ENCODE results near the gene KIF1A. TPM values are rescaled to one million over a fixed set of nuclear protein-coding genes. Genes with fewer than 3 reads are reported as not detected.

The KIF1A gene
- total and polyA plus RNA-seq, 10 of the 15 experiments (the other 5 are each of a cell fraction or from before 2014, with no cell fraction given): 0.04 to 0.95 (median 0.06) TPM; not detected in 5

DNA sequence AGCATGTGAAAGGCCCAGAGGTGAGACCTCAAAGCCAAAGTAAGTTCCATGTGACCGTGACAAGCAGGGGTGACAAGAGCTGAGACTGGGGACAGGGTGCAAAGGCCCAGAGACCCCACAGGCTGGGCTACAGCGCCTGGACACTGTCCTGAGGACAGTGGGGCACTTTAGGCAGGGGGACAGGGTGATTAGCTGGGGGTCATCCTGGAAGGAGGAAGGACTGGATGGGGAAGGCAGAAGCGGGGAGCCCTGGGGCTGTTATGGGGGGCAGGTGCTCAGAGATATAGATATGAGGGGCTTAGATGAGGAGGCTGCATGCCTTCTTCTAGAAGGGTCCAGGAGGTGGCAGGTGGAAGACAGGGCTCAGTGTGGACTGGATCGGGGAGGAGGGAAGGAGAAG is 31.5 kb downstream of the KIF1A start (continued):
- TF ChIP-seq, protein P1, sequence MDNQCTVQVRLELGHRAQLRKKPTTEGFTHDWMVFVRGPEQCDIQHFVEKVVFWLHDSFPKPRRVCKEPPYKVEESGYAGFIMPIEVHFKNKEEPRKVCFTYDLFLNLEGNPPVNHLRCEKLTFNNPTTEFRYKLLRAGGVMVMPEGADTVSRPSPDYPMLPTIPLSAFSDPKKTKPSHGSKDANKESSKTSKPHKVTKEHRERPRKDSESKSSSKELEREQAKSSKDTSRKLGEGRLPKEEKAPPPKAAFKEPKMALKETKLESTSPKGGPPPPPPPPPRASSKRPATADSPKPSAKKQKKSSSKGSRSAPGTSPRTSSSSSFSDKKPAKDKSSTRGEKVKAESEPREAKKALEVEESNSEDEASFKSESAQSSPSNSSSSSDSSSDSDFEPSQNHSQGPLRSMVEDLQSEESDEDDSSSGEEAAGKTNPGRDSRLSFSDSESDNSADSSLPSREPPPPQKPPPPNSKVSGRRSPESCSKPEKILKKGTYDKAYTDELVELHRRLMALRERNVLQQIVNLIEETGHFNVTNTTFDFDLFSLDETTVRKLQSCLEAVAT (IDR thresholded peaks at IDR 0.05): no peak
- TF ChIP-seq PML (IDR thresholded peaks at IDR 0.05; ENCODE audit: low read length) (no peak), GABPA (IDR thresholded peaks at IDR 0.05; ENCODE audit: low read depth) (no peak), RFX5 (IDR thresholded peaks at IDR 0.05; ENCODE audit: low read depth, low read length) (no peak), SRF (IDR thresholded peaks at IDR 0.05; ENCODE audit: low read depth in 2 of 2, low read length in 2 of 2) (no peak), PAX5 (IDR thresholded peaks at IDR 0.05; ENCODE audit: borderline replicate concordance, low read depth, low read length) (no peak), NFXL1 (IDR thresholded peaks at IDR 0.05; ENCODE audit: borderline replicate concordance) (no peak), EZH2 (IDR thresholded peaks at IDR 0.05; ENCODE audit: borderline replicate concordance, control insufficient read depth, low read depth, low read length) (no peak), IKZF1 (conservative IDR thresholded peaks at IDR 0.05) (no peak), YY1 (IDR thresholded peaks at IDR 0.05; ENCODE audit: low read depth, low read length) (no peak)

DNA sequence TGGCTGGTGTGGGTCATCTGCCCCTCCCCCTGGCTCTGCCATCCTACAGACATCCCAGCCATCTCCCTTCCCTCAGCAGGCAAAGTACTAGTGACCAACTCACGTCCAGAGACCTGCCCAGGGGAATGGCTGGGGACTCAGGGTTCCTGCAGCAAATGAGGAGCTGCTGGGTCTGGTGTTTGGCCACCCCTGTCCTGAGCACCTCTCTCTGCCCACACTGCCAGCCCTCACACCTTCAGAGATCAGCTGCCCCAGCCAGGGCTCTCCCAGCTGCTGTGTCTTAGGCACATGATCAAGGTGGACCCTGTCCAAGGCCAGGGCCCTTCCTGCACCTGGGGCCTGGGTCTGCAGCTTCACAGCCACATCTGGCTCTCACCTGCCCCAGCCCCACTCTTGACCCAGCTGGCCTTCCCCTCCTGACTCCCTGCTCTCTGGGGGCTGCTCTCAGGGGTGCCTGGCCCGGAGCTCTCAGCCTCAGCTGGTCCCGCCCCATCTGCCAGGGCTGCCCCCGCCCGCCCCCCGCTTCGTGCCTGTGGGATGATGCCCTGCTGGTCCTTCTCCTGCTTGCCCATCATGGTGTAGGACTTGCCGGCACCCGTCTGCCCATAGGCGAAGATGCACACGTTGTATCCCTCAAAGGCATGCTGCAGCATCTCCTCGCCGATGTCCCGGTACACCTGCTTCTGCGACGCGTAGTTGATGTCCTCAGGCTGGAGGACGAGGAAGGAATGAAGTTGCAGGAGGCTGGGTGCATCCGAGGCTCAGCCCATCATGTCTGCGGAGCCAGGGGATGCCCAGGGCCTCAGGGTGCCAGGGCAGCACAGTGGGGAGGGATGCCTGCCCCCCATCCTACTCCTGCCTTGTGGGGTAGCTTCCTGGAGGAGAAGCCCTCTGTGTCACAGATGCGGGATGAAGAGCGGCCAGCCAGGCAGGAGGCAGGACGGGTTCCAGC is 32.2 kb downstream of the KIF1A start:
- no peak overlapping the region for H3K27ac ChIP-seq (ENCODE audit: control insufficient read depth, insufficient read depth)
- FAIRE-seq: no peak
- intact Hi-C loops (cut with micrococcal nuclease; ENCODE audit: unreplicated experiment) (no loop called here), in situ Hi-C loops (cut with MboI) (no loop called here)
- TF ChIP-seq, protein P2, sequence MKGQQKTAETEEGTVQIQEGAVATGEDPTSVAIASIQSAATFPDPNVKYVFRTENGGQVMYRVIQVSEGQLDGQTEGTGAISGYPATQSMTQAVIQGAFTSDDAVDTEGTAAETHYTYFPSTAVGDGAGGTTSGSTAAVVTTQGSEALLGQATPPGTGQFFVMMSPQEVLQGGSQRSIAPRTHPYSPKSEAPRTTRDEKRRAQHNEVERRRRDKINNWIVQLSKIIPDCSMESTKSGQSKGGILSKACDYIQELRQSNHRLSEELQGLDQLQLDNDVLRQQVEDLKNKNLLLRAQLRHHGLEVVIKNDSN (IDR thresholded peaks at IDR 0.05; ENCODE audit: borderline replicate concordance, extremely low read length, insufficient read depth, low read depth, low read length): no peak
- TF ChIP-seq, protein P3, sequence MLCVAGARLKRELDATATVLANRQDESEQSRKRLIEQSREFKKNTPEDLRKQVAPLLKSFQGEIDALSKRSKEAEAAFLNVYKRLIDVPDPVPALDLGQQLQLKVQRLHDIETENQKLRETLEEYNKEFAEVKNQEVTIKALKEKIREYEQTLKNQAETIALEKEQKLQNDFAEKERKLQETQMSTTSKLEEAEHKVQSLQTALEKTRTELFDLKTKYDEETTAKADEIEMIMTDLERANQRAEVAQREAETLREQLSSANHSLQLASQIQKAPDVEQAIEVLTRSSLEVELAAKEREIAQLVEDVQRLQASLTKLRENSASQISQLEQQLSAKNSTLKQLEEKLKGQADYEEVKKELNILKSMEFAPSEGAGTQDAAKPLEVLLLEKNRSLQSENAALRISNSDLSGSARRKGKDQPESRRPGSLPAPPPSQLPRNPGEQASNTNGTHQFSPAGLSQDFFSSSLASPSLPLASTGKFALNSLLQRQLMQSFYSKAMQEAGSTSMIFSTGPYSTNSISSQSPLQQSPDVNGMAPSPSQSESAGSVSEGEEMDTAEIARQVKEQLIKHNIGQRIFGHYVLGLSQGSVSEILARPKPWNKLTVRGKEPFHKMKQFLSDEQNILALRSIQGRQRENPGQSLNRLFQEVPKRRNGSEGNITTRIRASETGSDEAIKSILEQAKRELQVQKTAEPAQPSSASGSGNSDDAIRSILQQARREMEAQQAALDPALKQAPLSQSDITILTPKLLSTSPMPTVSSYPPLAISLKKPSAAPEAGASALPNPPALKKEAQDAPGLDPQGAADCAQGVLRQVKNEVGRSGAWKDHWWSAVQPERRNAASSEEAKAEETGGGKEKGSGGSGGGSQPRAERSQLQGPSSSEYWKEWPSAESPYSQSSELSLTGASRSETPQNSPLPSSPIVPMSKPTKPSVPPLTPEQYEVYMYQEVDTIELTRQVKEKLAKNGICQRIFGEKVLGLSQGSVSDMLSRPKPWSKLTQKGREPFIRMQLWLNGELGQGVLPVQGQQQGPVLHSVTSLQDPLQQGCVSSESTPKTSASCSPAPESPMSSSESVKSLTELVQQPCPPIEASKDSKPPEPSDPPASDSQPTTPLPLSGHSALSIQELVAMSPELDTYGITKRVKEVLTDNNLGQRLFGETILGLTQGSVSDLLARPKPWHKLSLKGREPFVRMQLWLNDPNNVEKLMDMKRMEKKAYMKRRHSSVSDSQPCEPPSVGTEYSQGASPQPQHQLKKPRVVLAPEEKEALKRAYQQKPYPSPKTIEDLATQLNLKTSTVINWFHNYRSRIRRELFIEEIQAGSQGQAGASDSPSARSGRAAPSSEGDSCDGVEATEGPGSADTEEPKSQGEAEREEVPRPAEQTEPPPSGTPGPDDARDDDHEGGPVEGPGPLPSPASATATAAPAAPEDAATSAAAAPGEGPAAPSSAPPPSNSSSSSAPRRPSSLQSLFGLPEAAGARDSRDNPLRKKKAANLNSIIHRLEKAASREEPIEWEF (IDR thresholded peaks at IDR 0.05; ENCODE audit: insufficient replicate concordance, low read depth, low read length): no peak
- TF ChIP-seq MYC (IDR thresholded peaks at IDR 0.05; ENCODE audit: insufficient read depth, insufficient read length, insufficient replicate concordance, low read length, severe bottlenecking) (no peak), MYB (IDR thresholded peaks at IDR 0.05; ENCODE audit: borderline replicate concordance, low read depth, low read length) (no peak)
- H3K36me3 ChIP-seq (ENCODE audit: control insufficient read depth in 2 of 2, insufficient read depth in 2 of 2, low read length in 1 of 2): no peaks in the 10 kb centered on the region
- H3K4me1 ChIP-seq (ENCODE audit: control insufficient read depth, insufficient read depth, low read length): peaks cover 4% of the 10 kb centered on the region; the same call in 1 of the 2 replicates
- no peak overlapping the region for H3K4me2 ChIP-seq (ENCODE audit: control insufficient read depth, insufficient read depth)
- no peaks in the 10 kb centered on the region for H3K27me3 ChIP-seq (replicated peaks in 1 of 2; ENCODE audit: control insufficient read depth in 2 of 2, insufficient read depth in 2 of 2, low read length in 1 of 2)
- no peak overlapping the region for H3K9ac ChIP-seq (ENCODE audit: control insufficient read depth, insufficient read depth, low read length)
- 33% methylated on average over 21 of the region's 23 CpGs for WGBS (ENCODE audit: insufficient coverage, insufficient replicate concordance, low lambda C conversion rate, missing lambda C conversion rate)
- H3K4me3 ChIP-seq: no peak overlapping the region
- ChIA-PET RAD21 (ENCODE audit: unreplicated experiment) (no interaction called here), CTCF (no interaction called here), POLR2A (interaction anchor here (0.5 kb wide), 1 partner anchor 1124 kb away, joined by 3 read pairs; no protein-coding TSS in a partner anchor), SMC1A (ENCODE audit: uncharacterized antibody, unreplicated experiment) (no interaction called here)
- no peak for DNase-seq (ENCODE audit: low read depth, low spot score)
- H2AFZ ChIP-seq (ENCODE audit: control insufficient read depth, low read depth, low read length): no peak overlapping the region
- no TSS peak for BruUV-seq (replicated peaks)
- ATAC-seq: no peak
- no peaks in the 10 kb centered on the region for H4K20me1 ChIP-seq (ENCODE audit: control insufficient read depth, insufficient read depth)
- no peaks in the 10 kb centered on the region; the same call in 2 of the 3 replicates for H3K9me3 ChIP-seq (replicated peaks; ENCODE audit: control insufficient read depth, insufficient read depth, low read length)
- no peaks in the 10 kb centered on the region for H3K79me2 ChIP-seq (ENCODE audit: control insufficient read depth, insufficient read depth, low read length)
